IgD-negative memory B cell (primary cell): ENCODE results near the gene PHKB. TPM values are rescaled to one million over a fixed set of nuclear protein-coding genes. Genes with fewer than 3 reads are reported as not detected.
"Not testable (repeated sequence)": the region's sequence is repeated elsewhere in the genome, so short reads cannot be mapped to it uniquely, and the experiment has no call there.

ENCODE experiments used
- H3K27ac Mint-ChIP-seq, 3 donors: one replicate each; pipeline ENCODE4 v1.8.0; 2020 to 2022; ENCODE audit warnings: mild to moderate bottlenecking in 3 of 3, mixed read lengths in 3 of 3, moderate library complexity in 1 of 3
- H3K27me3 Mint-ChIP-seq: one replicate; pipeline ENCODE4 v1.8.0; 2021; ENCODE audit warnings: mixed read lengths
- H3K36me3 Mint-ChIP-seq: one replicate; pipeline ENCODE4 v1.8.0; 2020; ENCODE audit warnings: mild to moderate bottlenecking, mixed read lengths
- H3K4me1 Mint-ChIP-seq, 3 donors: one replicate each; pipeline ENCODE4 v1.8.0; 2020 to 2022; ENCODE audit warnings: mixed read lengths in 3 of 3, mild to moderate bottlenecking in 1 of 3
- H3K4me3 Mint-ChIP-seq, 4 donors: one replicate each; pipeline ENCODE4 v1.8.0; 2020 to 2022; ENCODE audit warnings: mild to moderate bottlenecking in 4 of 4, mixed read lengths in 4 of 4, moderate library complexity in 3 of 4
- H3K9me3 Mint-ChIP-seq, 3 donors: one replicate each; pipeline ENCODE4 v1.8.0; 2020 to 2021; ENCODE audit warnings: mixed read lengths in 3 of 3, mild to moderate bottlenecking in 1 of 3
- polyA plus RNA-seq: library from polyadenylated mRNA; unstranded; fragments of 300-500 nt; fragmentation: Illumina TruSeq; gene quantifications from one replicate; pipeline ENCODE4 v1.2.3, GENCODE V29; 2021

The PHKB gene
- polyA plus RNA-seq, 1 donor from 2014 or later, result 52.2 TPM

- not testable (repeated sequence) for H3K4me1 Mint-ChIP-seq, H3K27me3 Mint-ChIP-seq
- peaks cover 35% of the 10 kb centered on the region for H3K36me3 Mint-ChIP-seq
- peak overlapping the region in 1 of 3 donors; percentile 67 for H3K27ac Mint-ChIP-seq
- H3K4me3 Mint-ChIP-seq, result peak overlapping the region in 1 of 4 donors; percentile 13
- H3K9me3 Mint-ChIP-seq, result peaks cover 2 to 15% (median 10%) of the 10 kb centered on the region in 3 donors
Measured at GRCh38 chr16:47551767-47552166, 90.6 kb downstream of the PHKB start.

- H3K27ac Mint-ChIP-seq, result peak overlapping the region in 1 of 3 donors; percentile 3
- H3K36me3 Mint-ChIP-seq, result peaks cover 27% of the 10 kb centered on the region
- peaks cover 2 to 15% (median 10%) of the 10 kb centered on the region in 3 donors for H3K9me3 Mint-ChIP-seq
- peaks cover 0 to 1% (median 0%) of the 10 kb centered on the region in 3 donors for H3K4me1 Mint-ChIP-seq
- H3K4me3 Mint-ChIP-seq, result no peak overlapping the region
- H3K27me3 Mint-ChIP-seq, result no peaks in the 10 kb centered on the region
Measured at GRCh38 chr16:47553853-47554564, 92.9 kb downstream of the PHKB start.

GRCh38 chr16:47554587-47554986, 93.5 kb downstream of the PHKB start:
- not testable (repeated sequence) for H3K4me3 Mint-ChIP-seq, H3K27ac Mint-ChIP-seq, H3K27me3 Mint-ChIP-seq, H3K4me1 Mint-ChIP-seq
- Mint-ChIP-seq H3K36me3 (peaks cover 30% of the 10 kb centered on the region), H3K9me3 (peaks cover 2 to 15% (median 10%) of the 10 kb centered on the region in 3 donors)

GRCh38 chr16:47561286-47561685, 100.2 kb downstream of the PHKB start:
- H3K27ac Mint-ChIP-seq, result no peak overlapping the region
- H3K27me3 Mint-ChIP-seq, result no peaks in the 10 kb centered on the region
- H3K4me1 Mint-ChIP-seq, result peaks cover 9 to 20% (median 13%) of the 10 kb centered on the region in 3 donors
- no peak overlapping the region for H3K4me3 Mint-ChIP-seq
- H3K9me3 Mint-ChIP-seq, result no peaks in the 10 kb centered on the region
- H3K36me3 Mint-ChIP-seq, result peaks cover 12% of the 10 kb centered on the region

GRCh38 chr16:47562366-47562765, 101.2 kb downstream of the PHKB start:
- Mint-ChIP-seq H3K9me3 (peaks cover 0 to 2% (median 0%) of the 10 kb centered on the region in 3 donors), H3K4me1 (peaks cover 14 to 29% (median 22%) of the 10 kb centered on the region in 3 donors), H3K27me3 (no peaks in the 10 kb centered on the region), H3K4me3 (no peak overlapping the region), H3K27ac (no peak overlapping the region), H3K36me3 (peaks cover 14% of the 10 kb centered on the region)

GRCh38 chr16:47565454-47565853, 104.3 kb downstream of the PHKB start:
- Mint-ChIP-seq H3K27me3 (no peaks in the 10 kb centered on the region), H3K27ac (peak overlapping the region in 1 of 3 donors; percentile 65), H3K4me3 (peak overlapping the region in 2 of 4 donors; percentile 31 to 49), H3K4me1 (peaks cover 29 to 45% (median 31%) of the 10 kb centered on the region in 3 donors), H3K9me3 (peaks cover 0 to 2% (median 0%) of the 10 kb centered on the region in 3 donors), H3K36me3 (peaks cover 13% of the 10 kb centered on the region)

GRCh38 chr16:47567321-47567720, 106.2 kb downstream of the PHKB start:
- Mint-ChIP-seq H3K4me1 (peaks cover 31 to 48% (median 33%) of the 10 kb centered on the region in 3 donors), H3K9me3 (peaks cover 0 to 2% (median 0%) of the 10 kb centered on the region in 3 donors), H3K27me3 (no peaks in the 10 kb centered on the region), H3K4me3 (peak overlapping the region in 1 of 4 donors; percentile 24), H3K27ac (no peak overlapping the region), H3K36me3 (peaks cover 15% of the 10 kb centered on the region)

GRCh38 chr16:47568351-47568750, 107.2 kb downstream of the PHKB start:
- Mint-ChIP-seq H3K27me3 (no peaks in the 10 kb centered on the region), H3K27ac (peak overlapping the region in 1 of 3 donors; percentile 0), H3K36me3 (peaks cover 17% of the 10 kb centered on the region), H3K4me3 (peak overlapping the region in 2 of 4 donors; percentile 9 to 13), H3K4me1 (peaks cover 32 to 51% (median 37%) of the 10 kb centered on the region in 3 donors), H3K9me3 (peaks cover 0 to 5% (median 0%) of the 10 kb centered on the region in 3 donors)

- no peak overlapping the region for H3K4me3 Mint-ChIP-seq
- H3K36me3 Mint-ChIP-seq, result peaks cover 12% of the 10 kb centered on the region
- peaks cover 0 to 8% (median 3%) of the 10 kb centered on the region in 3 donors for H3K9me3 Mint-ChIP-seq
- H3K27me3 Mint-ChIP-seq, result no peaks in the 10 kb centered on the region
- H3K4me1 Mint-ChIP-seq, result peaks cover 35 to 48% (median 37%) of the 10 kb centered on the region in 3 donors
- no peak overlapping the region for H3K27ac Mint-ChIP-seq
Measured at GRCh38 chr16:47571049-47571448, 109.9 kb downstream of the PHKB start.

- no peaks in the 10 kb centered on the region for H3K27me3 Mint-ChIP-seq
- H3K27ac Mint-ChIP-seq, result no peak overlapping the region
- H3K36me3 Mint-ChIP-seq, result peaks cover 12% of the 10 kb centered on the region
- peaks cover 0 to 8% (median 3%) of the 10 kb centered on the region in 3 donors for H3K9me3 Mint-ChIP-seq
- no peak overlapping the region for H3K4me3 Mint-ChIP-seq
- H3K4me1 Mint-ChIP-seq, result peaks cover 36 to 43% (median 38%) of the 10 kb centered on the region in 3 donors
Measured at GRCh38 chr16:47571711-47572110, 110.6 kb downstream of the PHKB start.

- H3K4me1 Mint-ChIP-seq, result peaks cover 23 to 38% (median 24%) of the 10 kb centered on the region in 3 donors
- H3K9me3 Mint-ChIP-seq, result peaks cover 0 to 6% (median 3%) of the 10 kb centered on the region in 3 donors
- peak overlapping the region in 2 of 3 donors; percentile 2 to 31 for H3K27ac Mint-ChIP-seq
- H3K4me3 Mint-ChIP-seq, result peak overlapping the region in 2 of 4 donors; percentile 4 to 67
- no peaks in the 10 kb centered on the region for H3K27me3 Mint-ChIP-seq
- H3K36me3 Mint-ChIP-seq, result peaks cover 14% of the 10 kb centered on the region
Measured at GRCh38 chr16:47574091-47575054, 113.2 kb downstream of the PHKB start.

- Mint-ChIP-seq H3K4me1 (peaks cover 17 to 38% (median 20%) of the 10 kb centered on the region in 3 donors), H3K4me3 (no peak overlapping the region), H3K27me3 (no peaks in the 10 kb centered on the region), H3K9me3 (peaks cover 0 to 6% (median 3%) of the 10 kb centered on the region in 3 donors), H3K36me3 (peaks cover 16% of the 10 kb centered on the region), H3K27ac (no peak overlapping the region)
Measured at GRCh38 chr16:47577029-47577428, 115.9 kb downstream of the PHKB start.

- Mint-ChIP-seq H3K4me3 (peak overlapping the region in 1 of 4 donors; percentile 50), H3K27ac (peak overlapping the region in 1 of 3 donors; percentile 25), H3K27me3 (no peaks in the 10 kb centered on the region), H3K4me1 (peaks cover 10 to 35% (median 15%) of the 10 kb centered on the region in 3 donors), H3K9me3 (peaks cover 0 to 3% (median 3%) of the 10 kb centered on the region in 3 donors), H3K36me3 (peaks cover 12% of the 10 kb centered on the region)
Measured at GRCh38 chr16:47578033-47578432, 116.9 kb downstream of the PHKB start.

- Mint-ChIP-seq H3K4me1 (peaks cover 10 to 35% (median 15%) of the 10 kb centered on the region in 3 donors), H3K27me3 (no peaks in the 10 kb centered on the region), H3K9me3 (peaks cover 0 to 3% (median 3%) of the 10 kb centered on the region in 3 donors), H3K36me3 (peaks cover 12% of the 10 kb centered on the region), H3K27ac (no peak overlapping the region), H3K4me3 (no peak overlapping the region)
Measured at GRCh38 chr16:47578573-47578972, 117.4 kb downstream of the PHKB start.

GRCh38 chr16:47581114-47581513, 120.0 kb downstream of the PHKB start:
- peaks cover 2 to 24% (median 4%) of the 10 kb centered on the region in 3 donors for H3K4me1 Mint-ChIP-seq
- H3K27ac Mint-ChIP-seq, result no peak overlapping the region
- H3K4me3 Mint-ChIP-seq, result no peak overlapping the region
- H3K36me3 Mint-ChIP-seq, result peaks cover 13% of the 10 kb centered on the region
- H3K9me3 Mint-ChIP-seq, result no peaks in the 10 kb centered on the region
- H3K27me3 Mint-ChIP-seq, result no peaks in the 10 kb centered on the region
